GM11168 (cell line): ENCODE data around the gene ZNF771.
"Not testable (repeated sequence)": the region's sequence is repeated elsewhere in the genome, so short reads cannot be mapped to it uniquely, and the experiment has no call there.

Experiments used
- in situ Hi-C: fragments of 300-500 bp; cut with MboI; formaldehyde crosslinking; loops from one replicate; pipeline ENCODE4 v1.12.0; 2022; ENCODE audit warnings: low sequenced_read_pairs; ENCODE audit not compliant: unreplicated experiment

Gene ZNF771

DNA sequence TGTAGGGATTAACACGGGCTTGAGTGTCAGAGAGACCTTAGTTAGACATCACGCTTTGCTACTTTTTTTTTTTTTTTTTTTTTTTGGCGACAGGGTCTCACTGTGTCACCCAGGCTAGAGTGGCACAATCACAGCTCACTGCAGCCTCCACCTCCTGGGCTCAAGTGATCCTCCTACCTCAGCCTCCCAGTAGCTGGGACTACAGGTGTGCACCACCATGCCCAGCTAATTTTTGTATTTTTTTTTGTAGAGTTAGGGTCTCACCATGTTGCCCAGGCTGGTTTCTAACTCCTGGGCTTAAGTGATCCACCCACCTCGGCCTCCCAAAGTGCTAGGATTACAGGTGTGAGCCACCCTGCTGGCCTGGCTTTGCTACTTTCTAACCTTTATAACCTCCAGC lies 10.8 kb upstream of the ZNF771 start:
- in situ Hi-C loops: not testable (repeated sequence)

DNA sequence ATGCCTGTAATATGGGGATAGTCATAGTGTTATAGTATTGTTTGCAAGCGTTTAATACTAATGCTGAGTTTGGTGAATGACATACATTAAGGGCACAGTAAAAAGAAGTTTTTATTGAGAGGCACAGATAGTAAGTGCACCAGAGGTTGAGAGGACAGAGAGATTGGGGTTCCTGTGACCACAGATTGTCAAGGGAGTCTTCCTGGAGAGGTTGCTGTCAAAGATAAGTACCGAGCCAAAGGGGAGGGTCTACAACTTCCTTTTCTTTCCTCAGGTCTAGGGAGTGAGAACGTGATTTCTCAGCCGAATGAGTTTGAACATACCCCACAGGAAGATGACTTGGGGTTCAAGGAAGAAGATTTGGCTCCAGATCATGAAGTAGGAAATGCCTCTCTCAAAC lies 10.3 kb upstream of the ZNF771 start:
- in situ Hi-C loops: no loop called here

DNA sequence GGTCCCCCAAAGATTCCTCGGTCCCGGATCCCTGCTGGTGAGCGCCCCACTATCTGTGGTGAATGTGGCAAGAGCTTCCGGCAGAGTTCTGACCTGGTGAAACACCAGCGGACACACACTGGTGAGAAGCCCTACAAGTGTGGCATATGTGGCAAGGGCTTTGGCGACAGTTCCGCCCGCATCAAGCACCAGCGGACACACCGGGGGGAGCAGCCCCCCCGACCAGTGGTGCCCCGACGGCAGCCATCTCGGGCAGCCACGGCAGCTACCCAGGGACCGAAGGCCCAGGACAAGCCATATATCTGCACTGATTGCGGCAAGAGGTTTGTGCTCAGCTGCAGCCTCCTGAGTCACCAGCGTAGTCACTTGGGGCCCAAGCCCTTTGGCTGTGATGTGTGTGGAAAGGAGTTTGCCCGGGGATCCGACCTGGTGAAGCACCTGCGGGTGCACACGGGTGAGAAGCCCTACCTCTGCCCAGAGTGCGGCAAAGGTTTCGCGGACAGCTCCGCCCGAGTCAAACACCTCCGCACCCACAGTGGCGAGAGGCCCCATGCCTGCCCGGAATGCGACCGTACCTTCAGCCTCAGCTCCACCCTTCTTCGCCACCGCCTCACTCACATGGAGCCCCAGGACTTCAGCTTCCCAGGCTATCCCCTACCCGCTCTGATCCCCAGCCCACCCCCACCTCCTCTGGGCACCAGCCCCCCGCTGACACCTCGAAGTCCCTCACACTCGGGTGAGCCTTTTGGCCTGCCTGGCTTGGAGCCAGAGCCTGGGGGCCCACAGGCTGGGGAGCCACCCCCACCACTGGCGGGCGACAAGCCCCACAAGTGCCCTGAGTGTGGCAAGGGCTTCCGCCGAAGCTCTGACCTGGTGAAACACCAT lies 9.4 kb upstream of the ZNF771 start:
- in situ Hi-C loops: no loop called here

DNA sequence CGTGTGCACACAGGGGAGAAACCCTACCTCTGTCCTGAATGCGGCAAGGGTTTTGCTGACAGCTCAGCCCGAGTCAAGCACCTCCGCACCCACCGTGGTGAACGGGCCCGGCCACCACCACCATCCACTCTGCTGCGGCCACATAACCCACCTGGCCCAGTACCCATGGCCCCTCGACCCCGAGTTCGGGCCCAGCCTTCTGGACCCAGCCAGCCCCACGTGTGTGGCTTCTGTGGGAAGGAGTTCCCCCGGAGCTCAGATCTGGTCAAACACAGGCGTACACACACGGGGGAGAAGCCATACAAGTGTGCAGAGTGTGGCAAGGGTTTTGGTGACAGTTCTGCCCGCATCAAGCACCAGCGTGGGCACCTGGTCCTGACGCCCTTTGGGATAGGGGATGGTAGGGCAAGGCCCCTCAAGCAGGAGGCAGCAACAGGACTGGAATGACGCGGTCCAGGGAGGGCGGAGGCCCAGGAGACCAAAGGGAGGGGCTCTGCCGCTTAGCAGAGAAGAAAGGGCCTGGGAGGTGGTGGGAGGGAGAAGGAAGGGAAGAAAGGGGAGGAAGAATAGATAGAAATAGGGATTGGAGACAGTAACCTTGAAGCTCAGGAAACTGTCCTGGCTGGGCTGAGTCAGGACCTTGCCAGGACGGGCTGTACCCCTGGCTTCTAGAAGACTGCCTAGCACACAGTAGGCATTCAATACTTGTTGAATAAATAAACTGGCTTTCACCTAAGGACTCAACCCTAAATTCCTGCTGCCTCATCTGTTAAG lies 8.6 kb upstream of the ZNF771 start:
- in situ Hi-C loops: no loop called here

DNA sequence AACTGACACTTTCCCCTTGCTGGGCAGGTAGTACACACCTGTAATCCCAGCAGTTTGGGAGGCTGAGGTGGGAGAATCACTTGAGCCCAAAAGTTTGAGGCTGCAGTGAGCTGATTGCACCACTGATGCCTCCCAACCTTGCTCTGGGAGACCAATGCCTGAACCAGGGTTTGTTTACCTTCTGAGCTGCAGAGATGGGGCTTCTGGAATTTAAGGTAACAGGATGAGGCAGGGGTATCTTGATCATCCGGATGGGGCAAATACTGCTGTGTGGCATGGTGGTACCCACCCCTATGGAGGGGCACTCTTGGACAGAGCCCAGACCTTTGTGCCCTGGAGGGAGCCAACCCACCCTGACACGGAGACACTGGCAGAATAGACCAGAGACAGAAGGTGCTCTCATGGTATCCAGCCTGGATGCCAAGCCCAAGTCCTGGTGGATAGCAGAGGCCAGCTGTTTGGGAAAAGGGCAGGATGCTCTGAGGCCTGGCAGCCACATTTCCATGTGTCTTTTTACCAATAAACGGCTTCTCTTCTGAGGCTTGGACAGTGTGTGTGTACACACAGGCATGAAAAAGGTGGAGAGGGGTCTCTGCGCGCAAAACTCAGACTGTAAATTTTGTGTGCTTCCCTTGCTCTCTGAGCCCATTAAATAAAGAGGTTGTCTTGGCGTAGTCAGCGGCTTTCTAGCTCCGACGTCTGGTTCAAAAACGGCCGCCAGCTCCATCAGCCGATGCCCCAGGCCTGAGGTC lies 7.8 kb upstream of the ZNF771 start:
- in situ Hi-C loops: loop anchor here (25.0 kb wide), 1 partner anchor 937 kb away; the partner anchor contains the start of genes BOLA2, SLX1B and SULT1A4

DNA sequence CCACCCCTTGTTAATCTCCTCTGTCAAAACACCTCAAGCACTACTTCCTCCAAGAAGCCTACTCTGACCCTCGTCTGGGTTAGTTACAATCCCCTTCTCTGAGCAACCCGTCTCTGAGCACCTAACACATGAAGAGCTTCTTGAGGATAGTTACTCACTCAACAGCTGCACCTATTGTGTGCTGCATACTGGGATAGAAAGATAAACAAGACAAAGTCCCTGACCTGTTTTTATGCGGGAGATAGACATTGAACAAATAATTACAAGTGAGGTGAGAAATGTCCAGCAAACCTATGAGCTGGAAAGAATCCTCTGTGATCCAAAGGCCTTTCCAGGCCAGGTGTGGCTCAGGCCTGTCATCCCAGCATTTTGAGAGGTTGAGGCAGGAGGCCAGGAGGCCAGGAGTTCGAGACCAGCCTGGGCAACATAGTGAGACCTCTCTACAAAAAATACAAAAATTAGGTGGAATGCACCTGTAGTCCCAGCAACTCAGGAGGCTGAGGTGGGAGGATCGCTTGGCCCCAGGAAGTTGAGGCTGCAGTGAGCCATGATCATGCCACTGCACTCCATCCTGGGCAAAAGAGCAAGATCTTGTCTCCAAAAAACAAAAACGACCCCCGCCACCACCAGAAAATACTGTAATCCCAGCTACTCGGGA lies 5.5 kb upstream of the ZNF771 start:
- in situ Hi-C loops: loop anchor here (25.0 kb wide), 1 partner anchor 940 kb away; the partner anchor contains the start of genes BOLA2, SLX1B and SULT1A4

DNA sequence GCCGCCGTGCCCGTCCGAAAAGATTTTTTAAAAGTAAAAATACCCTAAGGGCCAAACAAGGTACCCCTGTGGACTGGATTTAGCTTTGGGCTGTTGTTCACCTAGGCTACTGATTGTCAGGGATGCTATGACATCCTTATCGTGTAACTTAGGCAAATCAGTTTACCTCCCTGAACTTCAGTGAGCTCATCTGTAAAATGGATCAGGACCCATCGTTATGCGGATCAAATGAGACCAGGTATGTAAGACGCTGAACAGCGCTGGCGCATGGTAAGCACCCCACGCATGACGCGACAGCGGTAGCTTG lies 658 bp upstream of the ZNF771 start:
- in situ Hi-C loops: loop anchor here (25.0 kb wide), 1 partner anchor 944 kb away; the partner anchor contains the start of genes BOLA2, SLX1B and SULT1A4

DNA sequence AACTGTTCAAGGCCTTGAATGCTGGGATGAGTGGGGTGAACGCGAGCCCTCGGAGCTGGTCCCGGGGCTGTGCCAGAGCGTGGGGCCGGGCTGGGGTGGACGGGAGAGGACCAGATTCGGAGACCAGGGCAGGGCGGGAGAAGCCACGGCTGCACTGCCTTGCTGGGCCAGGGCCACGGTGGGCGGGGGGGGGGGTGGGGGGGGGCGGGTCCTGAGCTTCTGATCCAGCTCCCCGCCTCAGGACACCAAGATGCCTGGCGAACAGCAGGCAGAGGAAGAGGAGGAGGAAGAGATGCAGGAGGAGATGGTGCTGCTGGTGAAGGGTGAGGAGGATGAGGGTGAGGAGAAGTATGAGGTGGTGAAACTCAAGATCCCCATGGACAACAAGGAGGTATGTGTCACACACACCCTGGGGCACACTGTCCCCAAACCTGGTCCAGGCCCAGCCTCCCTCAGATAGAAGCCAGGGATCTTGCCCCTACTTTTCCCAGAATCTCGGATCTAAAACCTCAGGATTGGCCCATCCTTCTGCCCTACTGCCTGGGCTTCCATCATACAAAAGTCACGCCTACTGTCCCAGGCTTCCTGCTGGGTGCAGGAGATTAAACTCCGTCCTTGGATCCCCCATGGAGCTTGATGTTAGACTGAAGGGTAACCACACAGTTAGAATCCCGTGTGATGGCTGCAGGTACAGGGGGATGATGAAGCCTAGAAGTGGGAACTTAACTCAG lies 563 bp downstream of the ZNF771 start:
- in situ Hi-C loops: loop anchor here (25.0 kb wide), 1 partner anchor 946 kb away; the partner anchor contains the start of genes BOLA2, SLX1B and SULT1A4

DNA sequence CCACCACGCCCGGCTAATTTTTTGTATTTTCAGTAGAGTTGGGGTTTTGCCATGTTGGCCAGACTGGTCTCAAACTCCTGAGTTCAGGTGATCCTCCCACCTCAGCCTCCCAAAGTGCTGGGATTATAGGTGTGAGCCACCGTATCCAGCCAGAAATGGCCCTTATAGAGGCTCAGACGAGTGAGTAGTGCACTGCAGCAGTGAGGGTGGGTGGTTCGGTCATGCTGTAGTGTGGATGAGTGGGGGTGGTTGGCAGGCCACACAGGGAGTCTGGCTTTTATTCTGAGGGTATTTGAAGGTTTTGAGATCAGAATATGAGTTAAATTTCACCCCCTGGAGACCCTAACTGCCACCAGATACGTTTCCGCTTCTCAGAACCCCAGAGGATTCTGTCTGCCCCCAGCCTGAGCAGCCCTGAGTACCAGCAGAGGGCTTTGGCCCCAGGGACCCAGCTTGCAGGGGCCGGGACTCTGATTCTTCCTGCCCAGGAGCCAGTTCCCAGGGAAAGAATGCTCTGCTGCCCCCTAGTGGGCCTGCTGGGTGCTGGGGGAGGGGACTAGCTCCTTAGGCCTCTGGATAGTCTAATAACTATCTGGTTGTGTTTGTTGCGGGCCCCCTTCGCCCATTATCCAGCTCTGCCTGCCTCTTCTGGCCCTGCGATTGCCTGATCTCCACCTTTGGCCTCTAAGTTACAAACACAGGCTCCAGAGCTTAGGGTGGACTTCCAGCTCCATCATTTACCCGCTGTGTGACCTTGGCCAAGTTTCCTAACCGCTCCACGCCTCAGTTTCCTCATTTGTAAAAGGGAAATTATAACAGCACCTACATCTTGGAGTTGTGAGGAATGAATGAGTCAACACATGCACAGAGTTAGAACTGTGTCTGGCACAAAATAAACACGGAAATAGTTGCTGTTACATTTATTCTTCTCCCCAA lies 2.0 kb downstream of the ZNF771 start:
- in situ Hi-C loops: loop anchor here (25.0 kb wide), 1 partner anchor 947 kb away; the partner anchor contains the start of genes BOLA2, SLX1B and SULT1A4

DNA sequence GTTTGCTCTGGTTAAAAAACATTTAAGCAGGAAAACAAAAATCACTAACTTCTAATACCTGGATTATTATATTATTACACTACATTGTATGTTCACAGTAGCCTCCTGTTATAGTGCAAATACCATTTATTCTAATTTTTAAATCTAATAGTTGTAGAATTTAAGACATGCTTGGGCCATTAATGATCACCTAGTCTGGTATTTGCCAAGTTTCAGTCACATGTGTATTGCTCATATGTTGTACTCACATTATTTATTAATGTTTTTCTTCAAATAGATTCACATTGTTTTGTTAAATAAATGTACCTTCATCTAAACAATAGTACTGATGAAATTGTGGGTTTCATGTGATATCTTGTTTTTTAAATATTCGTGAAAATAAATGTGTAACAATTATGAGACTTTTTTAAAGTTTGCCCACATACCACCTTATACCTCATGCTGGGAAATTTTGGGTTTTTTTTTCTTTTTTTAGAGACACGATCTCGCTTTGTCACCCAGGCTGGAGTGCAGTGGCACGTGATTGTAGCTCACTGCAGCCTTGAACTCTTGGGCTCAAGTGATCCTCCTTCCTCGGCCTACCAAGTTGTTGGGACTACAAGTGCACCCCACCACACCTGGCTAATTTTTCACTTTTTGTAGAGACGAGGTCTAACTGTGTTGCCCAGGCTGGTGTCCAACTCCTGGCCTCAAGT lies 5.9 kb downstream of the ZNF771 start:
- in situ Hi-C loops: loop anchor here (25.0 kb wide), 1 partner anchor 951 kb away; the partner anchor contains the start of genes BOLA2, SLX1B and SULT1A4

DNA sequence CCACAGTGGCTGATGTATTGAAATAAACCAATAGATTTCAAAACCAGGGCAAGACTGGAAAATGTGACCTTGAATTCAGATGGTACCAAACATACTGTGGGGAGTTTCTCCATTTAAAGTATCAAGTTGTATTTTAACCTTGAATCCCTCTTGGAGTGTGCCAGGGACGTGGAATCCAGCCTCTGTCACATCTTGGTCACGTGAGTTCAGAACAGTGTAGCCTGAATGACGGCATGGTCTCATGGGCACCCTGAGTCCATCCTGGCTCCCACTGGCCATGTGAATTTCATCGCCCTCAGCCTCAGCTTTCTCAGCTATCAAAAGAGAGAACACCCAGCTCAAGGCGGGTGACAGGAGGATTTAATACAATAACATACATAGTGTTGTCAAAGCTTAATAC lies 6.8 kb downstream of the ZNF771 start:
- in situ Hi-C loops: loop anchor here (25.0 kb wide), 1 partner anchor 952 kb away; the partner anchor contains the start of genes BOLA2, SLX1B and SULT1A4

DNA sequence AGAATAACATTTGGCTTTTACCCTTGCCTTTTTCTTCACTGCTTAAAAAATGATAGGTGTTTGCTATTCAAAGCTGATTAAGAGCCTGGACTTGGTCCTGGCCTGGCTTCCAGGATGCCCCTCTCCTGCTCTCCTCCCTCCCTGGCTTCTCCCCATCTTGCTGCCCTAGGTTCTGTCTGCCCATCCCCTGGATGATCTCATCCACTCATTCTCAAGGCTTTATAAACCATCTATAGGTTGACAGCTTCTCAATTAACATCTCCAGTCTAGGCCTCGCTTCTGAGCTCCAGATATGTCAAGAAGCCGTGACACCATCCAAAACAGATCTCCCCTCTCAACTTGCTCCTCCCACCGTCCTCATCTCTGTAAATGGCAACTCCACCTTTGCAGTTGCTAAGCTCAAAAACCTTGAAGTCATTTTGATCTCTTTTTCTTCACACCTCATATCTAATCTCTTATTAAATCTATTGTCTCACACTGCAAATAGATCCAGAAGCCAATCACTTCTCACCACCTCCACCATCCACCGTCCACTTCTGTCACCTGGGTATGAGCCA lies 8.7 kb downstream of the ZNF771 start:
- in situ Hi-C loops: loop anchor here (25.0 kb wide), 1 partner anchor 954 kb away; the partner anchor contains the start of genes BOLA2, SLX1B and SULT1A4

DNA sequence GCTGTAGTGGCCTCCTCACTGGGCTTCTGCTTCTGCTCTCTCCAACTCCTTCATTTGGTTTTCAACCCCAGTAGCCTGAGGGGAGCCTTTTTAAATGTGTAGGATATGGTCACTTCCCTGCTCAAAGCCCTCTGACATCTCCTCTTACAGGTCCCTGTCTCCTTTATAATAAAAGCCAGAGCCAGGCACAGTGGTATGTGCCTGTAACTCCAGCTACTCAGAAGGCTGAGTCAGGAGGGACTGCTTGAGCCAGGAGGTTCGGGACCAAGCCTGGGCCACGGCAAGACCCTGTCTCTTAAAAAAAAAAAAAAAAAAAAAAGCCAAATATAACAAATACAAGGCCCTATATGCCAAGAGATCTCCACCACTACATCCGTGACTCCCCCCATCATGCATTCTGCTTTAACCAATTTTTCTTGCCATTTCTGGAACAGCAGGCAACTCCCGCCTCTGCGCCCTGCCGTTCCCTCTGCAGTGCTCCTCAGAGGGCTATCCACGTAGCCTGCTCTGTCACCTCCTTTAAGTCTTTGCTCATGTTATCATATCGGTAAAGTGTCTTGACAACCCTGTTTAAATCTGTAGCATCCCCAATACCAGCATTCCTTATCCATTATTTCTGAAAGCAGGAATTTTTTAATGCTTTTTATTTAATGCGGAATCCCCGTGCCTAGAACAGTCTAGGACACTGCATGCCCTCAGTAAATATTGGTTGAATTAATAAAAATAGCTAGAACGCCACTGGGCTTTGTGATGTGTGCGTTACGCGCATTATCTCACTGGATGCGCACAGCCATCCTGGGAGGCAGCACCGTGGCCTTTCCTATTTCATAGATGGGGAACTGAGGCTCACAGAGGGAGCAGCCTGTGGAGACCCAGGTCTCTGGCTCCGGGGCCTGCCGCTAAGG lies 9.5 kb downstream of the ZNF771 start:
- in situ Hi-C loops: loop anchor here (25.0 kb wide), 1 partner anchor 955 kb away; the partner anchor contains the start of genes BOLA2, SLX1B and SULT1A4

DNA sequence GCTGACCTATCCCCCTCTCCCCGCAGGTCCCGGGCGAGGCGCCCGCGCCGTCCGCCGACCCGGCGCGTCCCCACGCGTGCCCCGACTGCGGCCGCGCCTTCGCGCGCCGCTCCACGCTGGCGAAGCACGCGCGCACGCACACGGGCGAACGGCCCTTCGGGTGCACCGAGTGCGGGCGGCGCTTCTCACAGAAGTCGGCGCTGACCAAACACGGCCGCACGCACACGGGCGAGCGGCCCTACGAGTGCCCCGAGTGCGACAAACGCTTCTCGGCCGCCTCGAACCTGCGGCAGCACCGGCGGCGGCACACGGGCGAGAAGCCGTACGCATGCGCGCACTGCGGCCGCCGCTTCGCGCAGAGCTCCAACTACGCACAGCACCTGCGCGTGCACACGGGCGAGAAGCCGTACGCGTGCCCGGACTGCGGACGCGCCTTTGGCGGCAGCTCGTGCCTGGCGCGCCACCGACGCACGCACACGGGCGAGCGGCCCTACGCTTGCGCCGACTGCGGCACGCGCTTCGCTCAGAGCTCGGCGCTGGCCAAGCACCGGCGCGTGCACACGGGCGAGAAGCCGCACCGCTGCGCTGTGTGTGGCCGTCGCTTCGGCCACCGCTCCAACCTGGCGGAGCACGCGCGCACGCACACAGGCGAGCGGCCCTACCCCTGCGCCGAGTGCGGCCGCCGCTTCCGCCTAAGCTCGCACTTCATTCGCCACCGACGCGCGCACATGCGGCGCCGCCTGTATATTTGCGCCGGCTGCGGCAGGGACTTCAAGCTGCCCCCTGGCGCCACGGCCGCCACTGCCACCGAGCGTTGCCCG lies 10.3 kb downstream of the ZNF771 start:
- in situ Hi-C loops: loop anchor here (25.0 kb wide), 1 partner anchor 955 kb away; the partner anchor contains the start of genes BOLA2, SLX1B and SULT1A4
